GM19438 (cell line): Measurements from ENCODE around the gene SCAPER.
"Not testable (repeated sequence)": the region's sequence is repeated elsewhere in the genome, so short reads cannot be mapped to it uniquely, and the experiment has no call there.

Source experiments
- ATAC-seq: cut with Tn5 transposase; IDR thresholded peaks from one replicate; pipeline ENCODE4 v1.9.1; 2021; ENCODE audit warnings: low read depth; ENCODE audit not compliant: unreplicated experiment

Gene SCAPER

DNA sequence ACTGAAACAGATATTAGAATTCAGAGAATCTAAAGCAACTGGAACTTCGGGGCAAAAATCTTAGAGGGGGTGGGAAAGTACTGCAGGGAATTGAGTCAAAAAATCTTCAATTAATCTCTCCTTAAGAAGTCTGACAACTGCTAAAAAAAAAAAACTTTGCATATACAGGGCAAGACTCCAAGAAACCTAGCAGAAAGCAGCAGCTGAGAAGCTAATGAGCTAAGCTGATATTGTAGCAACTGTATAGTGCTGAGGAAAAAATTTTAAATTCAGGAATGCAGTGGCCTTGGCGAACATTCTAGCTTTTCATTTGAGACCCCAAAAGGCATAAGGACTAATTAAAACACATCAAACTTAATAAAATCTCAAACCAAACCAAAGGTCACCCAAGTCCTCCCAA, 113.6 kb downstream of the SCAPER start:
- ATAC-seq = no peak

- no peak for ATAC-seq
Observed at GRCh38 chr15:76787273-76787672, 117.9 kb downstream of the SCAPER start.

DNA sequence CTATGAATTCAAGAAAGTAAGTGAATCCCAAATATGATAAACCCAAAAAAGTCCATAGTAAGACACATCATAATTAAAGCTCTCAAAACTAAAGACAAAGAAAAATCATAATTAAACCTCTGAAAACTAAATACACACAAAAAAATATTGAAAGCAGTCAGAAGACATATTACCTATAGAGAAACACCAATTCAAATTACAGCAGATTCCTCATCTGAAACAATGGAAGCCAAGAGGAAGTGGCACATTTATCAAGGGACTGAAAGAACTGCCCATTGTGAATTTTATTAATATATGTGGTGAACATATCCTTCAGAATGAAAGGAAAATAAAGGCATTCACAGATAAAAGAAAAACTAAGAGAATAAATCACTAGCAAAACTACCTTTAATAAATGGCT, 128.2 kb downstream of the SCAPER start:
- ATAC-seq = no peak

GRCh38 chr15:76776480-76776879, 128.7 kb downstream of the SCAPER start:
- ATAC-seq = no peak

DNA sequence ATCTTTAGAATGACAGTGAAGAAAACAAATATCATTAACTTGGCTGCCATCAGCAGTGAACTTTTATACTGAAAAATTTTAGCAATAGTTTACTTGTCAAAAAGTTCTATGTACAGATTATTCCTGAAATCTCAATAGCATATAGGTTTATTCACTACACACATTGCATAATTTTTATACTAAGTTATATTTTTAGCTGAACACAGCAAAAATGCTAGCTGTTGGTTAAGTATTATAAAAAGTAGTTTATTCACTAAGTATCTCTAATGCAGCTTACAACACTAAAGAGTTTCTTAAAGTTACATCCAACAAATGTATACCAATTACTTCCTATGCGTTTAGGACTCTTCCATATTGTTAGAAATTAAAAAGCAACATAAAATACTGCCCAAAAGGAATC, 131.9 kb downstream of the SCAPER start:
- ATAC-seq = no peak

DNA sequence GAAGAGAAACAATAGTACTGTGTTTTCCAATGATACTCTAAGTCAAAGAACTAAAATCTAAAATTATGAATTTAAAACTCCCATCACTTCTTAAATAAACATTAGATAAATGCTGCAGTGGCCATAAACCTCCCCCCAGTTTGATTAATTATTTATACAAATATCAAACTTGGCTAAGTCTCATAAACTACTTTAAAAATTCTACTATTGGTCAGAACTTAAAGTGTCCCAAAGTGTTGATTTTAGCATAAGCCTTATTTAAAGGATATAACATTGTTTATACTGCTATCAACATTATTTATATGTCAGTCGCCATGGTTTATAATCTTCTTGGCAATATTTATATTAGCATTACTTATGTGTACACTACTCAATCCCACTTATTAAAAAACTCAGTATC, 132.4 kb downstream of the SCAPER start:
- ATAC-seq = no peak

DNA sequence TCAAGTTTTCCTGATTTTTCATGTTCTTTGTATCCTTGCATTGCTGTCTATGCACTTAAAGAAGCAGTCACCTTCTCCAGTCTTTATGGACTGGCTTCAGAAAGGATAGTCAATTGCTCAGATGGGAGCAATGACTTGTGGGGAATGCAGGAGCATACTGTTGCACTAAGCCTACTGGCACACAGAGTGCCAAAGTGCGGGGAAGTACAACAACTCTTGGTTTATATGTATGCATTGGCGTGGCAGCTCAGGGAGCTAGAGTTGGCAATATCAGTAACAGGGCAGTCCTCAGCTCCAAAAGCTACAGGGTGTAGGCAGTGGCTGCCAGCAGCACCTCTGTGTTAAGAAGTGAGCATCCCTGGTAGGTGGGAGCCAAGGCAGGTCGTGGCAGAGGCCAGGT, 141.1 kb downstream of the SCAPER start:
- no peak for ATAC-seq

GRCh38 chr15:76763554-76763953, 141.6 kb downstream of the SCAPER start:
- no peak for ATAC-seq

GRCh38 chr15:76756381-76756780, 148.8 kb downstream of the SCAPER start:
- no peak for ATAC-seq

- no peak for ATAC-seq
Observed at GRCh38 chr15:76753771-76754170, 151.4 kb downstream of the SCAPER start.

- ATAC-seq = no peak
Observed at GRCh38 chr15:76753131-76753530, 152.0 kb downstream of the SCAPER start.

- ATAC-seq = no peak
Observed at GRCh38 chr15:76752549-76752948, 152.6 kb downstream of the SCAPER start.

GRCh38 chr15:76737573-76737972, 167.6 kb downstream of the SCAPER start:
- ATAC-seq = no peak

GRCh38 chr15:76732321-76732720, 172.8 kb downstream of the SCAPER start:
- ATAC-seq = not testable (repeated sequence)

DNA sequence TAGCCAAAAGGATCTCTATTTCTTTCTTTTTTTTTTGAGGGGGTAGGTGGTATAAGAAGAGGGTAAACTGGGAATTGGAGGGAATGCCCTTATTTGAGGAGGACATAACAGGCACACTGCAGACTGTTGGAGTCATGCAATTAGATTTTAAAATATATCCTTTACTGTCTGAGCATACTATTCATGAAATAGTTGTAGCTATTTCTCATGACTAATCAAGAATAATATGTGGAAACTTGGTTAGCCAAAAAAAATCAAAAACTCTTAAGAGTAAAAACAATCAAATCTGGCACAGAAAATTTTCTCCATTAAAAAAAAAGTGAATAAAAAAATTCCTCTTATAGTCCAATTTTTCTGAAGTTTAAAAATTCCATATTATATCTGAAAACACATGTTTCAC, 174.9 kb downstream of the SCAPER start:
- ATAC-seq = no peak

- ATAC-seq = no peak
Observed at GRCh38 chr15:76718863-76719262, 186.3 kb downstream of the SCAPER start.

- ATAC-seq = no peak
Observed at GRCh38 chr15:76714950-76715349, 190.2 kb downstream of the SCAPER start.

GRCh38 chr15:76711351-76711827, 193.8 kb downstream of the SCAPER start:
- no peak for ATAC-seq

- ATAC-seq = not testable (repeated sequence)
Observed at GRCh38 chr15:76704032-76704431, 201.1 kb downstream of the SCAPER start.

GRCh38 chr15:76696840-76697239, 208.3 kb downstream of the SCAPER start:
- ATAC-seq = no peak

GRCh38 chr15:76692546-76692945, 212.6 kb downstream of the SCAPER start:
- not testable (repeated sequence) for ATAC-seq

- not testable (repeated sequence) for ATAC-seq
Observed at GRCh38 chr15:76687592-76687991, 217.5 kb downstream of the SCAPER start.

DNA sequence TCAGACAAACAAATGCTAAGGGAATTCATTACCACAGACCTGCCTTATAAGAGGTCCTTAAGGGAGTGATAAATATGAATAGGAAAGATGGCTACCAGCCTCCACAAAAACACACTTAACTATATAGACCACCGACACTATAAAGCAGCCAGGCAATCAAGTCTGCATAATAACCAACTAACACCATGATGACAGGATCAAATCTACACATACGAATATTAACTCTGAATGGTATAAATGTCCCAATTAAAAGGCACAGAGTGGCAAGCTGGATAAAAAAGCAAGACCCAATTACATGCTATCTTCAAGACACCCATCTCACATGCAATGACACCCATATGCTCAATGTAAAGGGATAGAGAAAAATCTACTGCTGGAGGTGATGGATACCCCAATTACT, 221.1 kb downstream of the SCAPER start:
- ATAC-seq = no peak
